ENCODE measurements around the gene S100A6. TPM values are rescaled to one million over a fixed set of nuclear protein-coding genes. Genes with fewer than 3 reads are reported as not detected.

Gene S100A6
- total and polyA plus RNA-seq, 2 donors (not counting 1 experiment from before 2014, with no cell fraction given) = 1,280 to 4,042 TPM

GRCh38 chr1:153532769-153533599 is 2.8 kb downstream of the S100A6 start:
- Histone ChIP-seq H3K9ac (ENCODE audit: insufficient read depth, low read length) (no peak overlapping the region), H3K4me3 (replicated peaks in 1 of 4; ENCODE audit: control extremely low read depth in 1 of 4, insufficient read depth in 1 of 4, low read depth in 3 of 4, low read length in 4 of 4) (peak overlapping the region; percentile 96 to 100 (median 98)), H3K9me3 (ENCODE audit: control insufficient read depth, insufficient read depth, low read depth, low read length) (no peaks in the 10 kb centered on the region), H3K4me1 (ENCODE audit: control insufficient read depth, extremely low read depth, insufficient read depth, low read length) (peaks cover 10% of the 10 kb centered on the region), H3K4me2 (ENCODE audit: extremely low read depth, insufficient read depth, low read length) (peak overlapping the region; percentile 86), H3K27ac (ENCODE audit: insufficient read depth, low read length) (peak overlapping the region; percentile 98), H3K79me2 (ENCODE audit: control insufficient read depth, insufficient read depth, low read length) (peaks cover 23% of the 10 kb centered on the region), H3K27me3 (ENCODE audit: control insufficient read depth, insufficient read depth, low read length) (no peaks in the 10 kb centered on the region), H4K20me1 (ENCODE audit: control insufficient read depth, extremely low read depth, insufficient read depth, low read length) (no peaks in the 10 kb centered on the region), H3K36me3 (ENCODE audit: control insufficient read depth, insufficient read depth, low read length) (peaks cover 6% of the 10 kb centered on the region), H2AFZ (ENCODE audit: low read length) (no peak overlapping the region)
- TF ChIP-seq EZH2 (IDR thresholded peaks at IDR 0.05; ENCODE audit: low read length, missing control alignments) (no peak), CTCF (conservative IDR thresholded peaks at IDR 0.05 in 1 of 2, IDR thresholded peaks at IDR 0.05 in 1 of 2; ENCODE audit: low read depth in 1 of 2, low read length in 2 of 2) (peak; percentile 85 to 88)
- DNase-seq (ENCODE audit: low read depth in 2 of 2) = peak; percentile 79 to 90

GRCh38 chr1:153532181-153532580 is 3.6 kb downstream of the S100A6 start:
- H3K36me3 ChIP-seq (ENCODE audit: control insufficient read depth, insufficient read depth, low read length) = peaks cover 6% of the 10 kb centered on the region
- H3K27ac ChIP-seq (ENCODE audit: insufficient read depth, low read length) = no peak overlapping the region
- H3K27me3 ChIP-seq (ENCODE audit: control insufficient read depth, insufficient read depth, low read length) = no peaks in the 10 kb centered on the region
- H3K79me2 ChIP-seq (ENCODE audit: control insufficient read depth, insufficient read depth, low read length) = peaks cover 23% of the 10 kb centered on the region
- H3K4me2 ChIP-seq (ENCODE audit: extremely low read depth, insufficient read depth, low read length) = no peak overlapping the region
- H3K4me3 ChIP-seq (replicated peaks in 1 of 4; ENCODE audit: control extremely low read depth in 1 of 4, insufficient read depth in 1 of 4, low read depth in 3 of 4, low read length in 4 of 4) = no peak overlapping the region
- H3K9me3 ChIP-seq (ENCODE audit: control insufficient read depth, insufficient read depth, low read depth, low read length) = no peaks in the 10 kb centered on the region
- TF ChIP-seq EZH2 (IDR thresholded peaks at IDR 0.05; ENCODE audit: low read length, missing control alignments) = no peak
- no peak for TF ChIP-seq CTCF (conservative IDR thresholded peaks at IDR 0.05 in 1 of 2, IDR thresholded peaks at IDR 0.05 in 1 of 2; ENCODE audit: low read depth in 1 of 2, low read length in 2 of 2)
- H2AFZ ChIP-seq (ENCODE audit: low read length) = no peak overlapping the region
- peaks cover 10% of the 10 kb centered on the region for H3K4me1 ChIP-seq (ENCODE audit: control insufficient read depth, extremely low read depth, insufficient read depth, low read length)
- H3K9ac ChIP-seq (ENCODE audit: insufficient read depth, low read length) = no peak overlapping the region
- DNase-seq (ENCODE audit: low read depth in 2 of 2) = no peak
- no peaks in the 10 kb centered on the region for H4K20me1 ChIP-seq (ENCODE audit: control insufficient read depth, extremely low read depth, insufficient read depth, low read length)

- Histone ChIP-seq H3K36me3 (ENCODE audit: control insufficient read depth, insufficient read depth, low read length) (peaks cover 6% of the 10 kb centered on the region), H3K79me2 (ENCODE audit: control insufficient read depth, insufficient read depth, low read length) (peaks cover 23% of the 10 kb centered on the region), H3K27ac (ENCODE audit: insufficient read depth, low read length) (no peak overlapping the region), H4K20me1 (ENCODE audit: control insufficient read depth, extremely low read depth, insufficient read depth, low read length) (no peaks in the 10 kb centered on the region), H3K4me2 (ENCODE audit: extremely low read depth, insufficient read depth, low read length) (no peak overlapping the region), H3K9me3 (ENCODE audit: control insufficient read depth, insufficient read depth, low read depth, low read length) (no peaks in the 10 kb centered on the region), H2AFZ (ENCODE audit: low read length) (no peak overlapping the region), H3K27me3 (ENCODE audit: control insufficient read depth, insufficient read depth, low read length) (no peaks in the 10 kb centered on the region), H3K4me3 (replicated peaks in 1 of 4; ENCODE audit: control extremely low read depth in 1 of 4, insufficient read depth in 1 of 4, low read depth in 3 of 4, low read length in 4 of 4) (no peak overlapping the region), H3K9ac (ENCODE audit: insufficient read depth, low read length) (no peak overlapping the region), H3K4me1 (ENCODE audit: control insufficient read depth, extremely low read depth, insufficient read depth, low read length) (peaks cover 10% of the 10 kb centered on the region)
- DNase-seq (ENCODE audit: low read depth in 2 of 2) = no peak
- TF ChIP-seq CTCF (conservative IDR thresholded peaks at IDR 0.05 in 1 of 2, IDR thresholded peaks at IDR 0.05 in 1 of 2; ENCODE audit: low read depth in 1 of 2, low read length in 2 of 2) = no peak
- TF ChIP-seq EZH2 (IDR thresholded peaks at IDR 0.05; ENCODE audit: low read length, missing control alignments) = no peak
Measured at GRCh38 chr1:153531638-153532037, 4.2 kb downstream of the S100A6 start.
